EH (cell line): ENCODE data around the gene GNA12.
"Not testable (repeated sequence)": the region's sequence is repeated elsewhere in the genome, so short reads cannot be mapped to it uniquely, and the experiment has no call there.

Source experiments
- DNase-seq: peaks from one replicate; pipeline ENCODE4 v3.0.0-alpha.2; 2015; ENCODE audit warnings: low read depth

Gene GNA12

GRCh38 chr7:2751086-2751485 is 93.0 kb downstream of the GNA12 start:
- DNase-seq: no peak

- DNase-seq: peak; percentile 43
Observed at GRCh38 chr7:2750004-2750407, 94.1 kb downstream of the GNA12 start.

DNA sequence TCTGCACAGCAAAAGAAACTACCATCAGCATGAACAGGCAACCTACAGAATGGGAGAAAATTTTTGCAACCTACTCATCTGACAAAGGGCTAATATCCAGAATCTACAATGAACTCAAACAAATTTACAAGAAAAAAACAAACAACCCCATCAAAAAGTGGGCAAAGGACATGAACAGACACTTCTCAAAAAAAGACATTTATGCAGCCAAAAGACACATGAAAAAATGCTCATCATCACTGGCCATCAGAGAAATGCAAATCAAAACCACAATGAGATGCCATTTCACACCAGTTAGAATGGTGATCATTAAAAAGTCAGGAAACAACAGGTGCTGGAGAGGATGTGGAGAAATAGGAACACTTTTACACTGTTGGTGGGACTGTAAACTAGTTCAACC is 95.4 kb downstream of the GNA12 start:
- not testable (repeated sequence) for DNase-seq

- DNase-seq: not testable (repeated sequence)
Observed at GRCh38 chr7:2743523-2744185, 100.5 kb downstream of the GNA12 start.

GRCh38 chr7:2738766-2739549 is 105.2 kb downstream of the GNA12 start:
- no peak for DNase-seq

- no peak for DNase-seq
Observed at GRCh38 chr7:2737771-2738540, 106.2 kb downstream of the GNA12 start.

- not testable (repeated sequence) for DNase-seq
Observed at GRCh38 chr7:2737005-2737743, 106.9 kb downstream of the GNA12 start.

DNA sequence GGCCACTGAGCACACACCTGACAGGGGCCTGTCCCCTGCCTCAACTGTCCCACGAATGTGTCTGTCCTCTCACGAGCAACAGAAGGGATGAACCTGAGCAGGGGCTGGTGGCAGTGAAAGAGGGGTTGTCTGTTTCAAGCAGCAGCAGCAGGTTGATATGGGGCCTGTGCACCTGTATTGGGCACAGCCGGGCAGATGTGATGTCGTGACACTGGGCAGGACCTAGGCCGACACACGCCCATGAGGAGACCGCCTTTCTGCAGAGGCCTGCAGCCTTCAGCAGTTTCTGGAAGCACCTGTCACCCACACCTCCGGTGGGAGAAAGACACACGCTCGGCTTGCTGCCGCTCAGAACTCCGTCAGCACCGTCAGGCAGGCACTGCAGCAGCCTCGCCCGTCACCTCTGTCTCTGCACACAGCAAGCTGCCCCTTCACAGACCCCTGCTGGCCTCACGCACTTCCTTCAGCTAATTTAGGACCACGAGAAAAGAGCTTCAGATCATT is 107.6 kb downstream of the GNA12 start:
- no peak for DNase-seq

DNA sequence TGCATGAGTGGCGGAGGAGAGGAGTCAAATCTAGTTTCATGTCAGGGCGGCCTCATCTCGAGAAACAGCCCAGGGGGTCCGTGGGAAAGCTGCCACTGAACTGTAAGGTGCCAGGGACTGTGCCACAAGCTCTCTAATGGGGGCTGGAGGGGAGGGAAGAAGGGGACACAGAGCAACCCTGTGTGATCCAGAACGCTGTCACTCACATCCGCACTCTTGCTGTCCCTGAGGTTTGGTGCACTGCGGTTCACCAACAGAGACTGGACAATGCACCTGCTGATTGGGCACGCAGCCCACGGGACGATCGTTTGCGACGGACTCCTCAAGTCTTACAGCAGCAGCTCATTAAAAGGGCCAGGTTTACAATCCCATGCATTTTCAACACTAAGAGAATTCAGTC is 108.4 kb downstream of the GNA12 start:
- DNase-seq: no peak

DNA sequence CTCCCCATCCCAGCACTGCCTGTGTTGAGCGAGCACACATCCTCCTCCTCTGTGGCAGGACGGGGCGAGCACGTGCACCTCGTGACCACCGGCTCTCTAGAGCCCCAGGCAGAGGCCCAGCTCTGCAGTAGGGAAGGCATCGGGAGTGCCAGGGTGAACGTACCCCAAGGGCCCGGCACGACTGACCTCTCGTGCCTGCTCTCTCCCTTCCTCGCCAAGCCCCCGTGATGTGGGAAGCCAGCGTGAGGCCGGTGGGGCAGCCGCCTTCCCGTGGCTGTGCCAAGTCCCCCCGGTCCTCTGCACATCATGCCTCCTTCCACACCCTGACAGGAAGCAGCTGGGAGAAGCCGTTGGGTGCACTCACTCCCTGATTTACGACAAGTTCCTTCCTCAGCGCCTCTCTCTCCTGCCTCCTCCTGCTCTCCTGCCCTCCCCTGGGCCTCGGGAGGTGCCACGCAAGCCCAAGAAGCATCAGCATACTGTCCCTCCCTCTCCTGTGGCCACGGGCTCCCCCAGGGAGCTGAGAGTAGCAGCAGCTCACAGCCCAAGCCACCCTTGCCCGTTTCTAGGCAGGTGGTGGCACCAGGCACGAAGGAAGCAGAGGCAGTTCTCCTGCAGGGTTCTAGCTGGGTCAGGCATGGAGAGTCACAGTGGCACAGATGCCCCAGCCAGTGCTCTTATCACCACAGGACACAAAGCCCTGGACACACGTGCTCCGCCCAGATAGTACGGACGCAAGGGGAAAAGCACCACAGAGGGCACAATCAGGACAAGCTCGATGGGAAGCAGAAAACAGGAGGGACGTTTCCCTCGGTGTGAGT is 109.1 kb downstream of the GNA12 start:
- DNase-seq: peak; percentile 70

DNA sequence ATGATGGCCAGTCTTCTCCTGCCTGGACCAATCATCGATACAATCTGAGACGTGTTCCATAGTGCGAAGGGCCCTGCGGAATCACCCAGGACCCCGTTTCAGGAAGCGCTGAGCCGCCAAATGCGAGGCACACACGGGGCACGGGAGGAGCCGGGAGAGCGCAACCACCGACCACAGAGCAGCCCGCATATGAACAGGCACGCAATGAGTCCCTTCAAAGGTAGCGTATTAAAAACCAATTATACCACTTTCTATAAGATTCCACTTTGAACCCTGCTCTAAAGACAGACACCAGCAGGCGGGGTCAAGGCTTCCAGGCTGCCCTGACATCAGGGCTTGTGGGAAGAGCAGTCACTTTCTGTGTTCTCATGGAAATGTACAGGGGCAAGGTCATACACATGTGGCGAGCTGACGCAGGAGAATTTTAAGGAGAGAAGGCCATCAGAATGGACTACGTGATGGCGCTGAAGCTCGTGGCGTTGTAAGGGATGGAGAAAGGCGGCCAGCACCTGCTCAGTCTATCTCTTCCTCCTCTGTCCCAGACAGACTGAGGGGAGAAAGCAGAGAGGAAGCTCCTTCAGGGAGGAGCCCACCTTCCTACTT is 109.9 kb downstream of the GNA12 start:
- no peak for DNase-seq

DNA sequence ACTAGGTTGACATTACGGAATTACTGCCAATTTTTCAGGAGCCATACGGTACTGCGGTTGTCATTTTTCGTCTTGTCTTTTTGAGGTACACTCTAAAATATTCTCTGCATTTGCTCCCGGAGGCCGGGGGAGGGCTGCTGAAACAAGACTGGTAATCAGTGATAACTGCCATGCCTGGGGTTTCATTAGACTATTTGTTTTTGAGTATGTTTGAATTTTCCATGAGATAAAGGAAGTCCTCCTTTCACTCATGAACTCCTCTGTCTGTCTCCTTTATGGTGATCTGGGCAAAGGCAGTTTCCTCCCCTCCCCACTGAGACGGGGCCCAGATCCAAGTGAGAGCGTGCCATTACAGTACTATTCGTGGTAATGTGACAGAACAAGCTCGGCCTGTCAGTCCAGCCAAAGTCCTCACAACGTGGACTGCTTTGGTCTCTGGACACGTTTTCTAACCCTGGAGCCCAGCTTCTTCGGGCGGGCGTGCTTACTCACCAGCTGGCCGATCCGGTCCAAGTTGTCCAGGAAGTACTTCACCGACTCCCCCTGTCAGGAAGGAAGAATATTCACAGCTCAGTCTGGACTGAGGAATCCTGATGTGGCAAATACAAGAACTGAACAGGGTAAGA is 111.0 kb downstream of the GNA12 start:
- peak; percentile 57 for DNase-seq

DNA sequence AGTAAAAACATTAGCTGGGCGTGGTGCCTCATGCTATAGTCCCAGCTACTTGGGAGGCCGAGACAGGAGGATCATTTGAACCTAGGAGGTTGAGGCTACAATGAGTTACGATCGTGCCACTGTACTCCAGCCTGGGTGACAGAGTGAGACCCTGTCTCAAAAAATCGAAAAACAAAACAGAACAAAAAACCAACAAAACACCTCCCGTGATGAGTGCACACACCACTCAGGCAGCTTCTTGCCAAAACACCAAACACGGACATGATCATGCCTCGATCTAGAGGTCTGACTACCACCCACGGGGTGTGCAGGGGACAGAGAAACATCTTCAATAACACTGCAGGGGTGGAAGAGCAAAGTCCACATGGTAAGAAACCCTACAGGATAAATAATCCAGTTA is 111.7 kb downstream of the GNA12 start:
- DNase-seq: no peak

- DNase-seq: no peak
Observed at GRCh38 chr7:2730846-2731770, 113.0 kb downstream of the GNA12 start.

- DNase-seq: no peak
Observed at GRCh38 chr7:2729893-2730716, 114.0 kb downstream of the GNA12 start.

- no peak for DNase-seq
Observed at GRCh38 chr7:2729031-2729892, 114.8 kb downstream of the GNA12 start.
